SK-N-SH (cell line): Measurements from ENCODE around the gene TMEM198. TPM values are rescaled to one million over a fixed set of nuclear protein-coding genes. Genes with fewer than 3 reads are reported as not detected.

ENCODE experiments used
- CTCF ChIA-PET: fragments of 300-600, 350-600 bp; formaldehyde crosslinking; extraction: SDS; loops from one replicate; lab custom pipeline; 2021; lab: Yijun Ruan, JAX
- POLR2A ChIA-PET: fragments of 350-600 bp; sonication (Branson Sonifier 250); formaldehyde crosslinking; extraction: SDS; loops from one replicate; lab custom pipeline; 2020; ENCODE audit warnings: antibody characterized with exemption, inconsistent platforms; lab: Yijun Ruan, JAX
- DNase-seq: peaks from one replicate; pipeline ENCODE4 v3.0.0; 2012
- H2AFZ ChIP-seq: fragments of 200-600 bp; sonication (generic); 2 replicates; pipeline ENCODE4 v1.8.1; 2016; ENCODE audit warnings: antibody characterized with exemption, mild to moderate bottlenecking, low read depth
- H3F3A ChIP-seq: fragments of 200-600 bp; sonication (generic); replicated peaks from 2 replicates; pipeline ENCODE3; 2016; ENCODE audit warnings: antibody characterized with exemption, mild to moderate bottlenecking; ENCODE audit not compliant: insufficient read depth
- H3K27ac ChIP-seq, 2 experiments: fragments of 200-500 bp in 1 of 2; fragments of 200-600 bp in 1 of 2; sonication (Bioruptor generic) in 1 of 2; sonication (generic), shearing (Covaris generic) in 1 of 2; 2 replicates each; pipeline versions ENCODE4 v1.5.1 to v1.6.1; 2014 to 2016; ENCODE audit warnings: low read depth in 2 of 2, inconsistent platforms in 1 of 2, low read length in 1 of 2, mild to moderate bottlenecking in 1 of 2, mixed read lengths in 1 of 2
- H3K27me3 ChIP-seq: fragments of 200-600 bp; sonication (generic), shearing (Covaris generic); 2 replicates; pipeline ENCODE4 v1.6.1; 2016; ENCODE audit warnings: mixed run types; ENCODE audit not compliant: insufficient read depth
- H3K36me3 ChIP-seq, 2 experiments: fragments of 200-500 bp in 1 of 2; fragments of 200-600 bp in 1 of 2; sonication (Bioruptor generic) in 1 of 2; sonication (generic) in 1 of 2; replicated peaks in 1 of 2; 2 replicates each; pipeline versions ENCODE3 to v1.5.1; 2014 to 2016; ENCODE audit warnings: low read length in 1 of 2, mild to moderate bottlenecking in 1 of 2; ENCODE audit not compliant: insufficient read depth in 2 of 2, control insufficient read depth in 1 of 2
- H3K4me1 ChIP-seq, 2 experiments: fragments of 200-500 bp in 1 of 2; fragments of 200-600 bp in 1 of 2; sonication (Bioruptor generic) in 1 of 2; sonication (generic), shearing (Covaris generic) in 1 of 2; 2 replicates each; pipeline versions ENCODE4 v1.5.1 to v1.6.1; 2014 to 2016; ENCODE audit warnings: low read depth in 1 of 2, low read length in 1 of 2, mixed run types in 1 of 2; ENCODE audit not compliant: insufficient read depth in 2 of 2, control insufficient read depth in 1 of 2
- H3K4me2 ChIP-seq: fragments of 200-600 bp; sonication (generic), shearing (Covaris generic); 2 replicates; pipeline ENCODE4 v1.6.1; 2017; ENCODE audit warnings: mixed run types
- H3K4me3 ChIP-seq, 2 experiments: fragments of 200-500 bp in 1 of 2; fragments of 200-600 bp in 1 of 2; sonication (Bioruptor generic) in 1 of 2; sonication (generic), shearing (Covaris generic) in 1 of 2; 2 replicates each; pipeline versions ENCODE4 v1.5.1 to v1.8.1; 2014 to 2016; ENCODE audit warnings: low read depth in 2 of 2, inconsistent platforms in 1 of 2, low read length in 1 of 2, mild to moderate bottlenecking in 1 of 2, mixed read lengths in 1 of 2, moderate library complexity in 1 of 2
- H3K79me2 ChIP-seq: fragments of 200-600 bp; sonication (generic); 2 replicates; pipeline ENCODE4 v1.8.1; 2017; ENCODE audit warnings: mild to moderate bottlenecking; ENCODE audit not compliant: insufficient read depth
- H3K9ac ChIP-seq: fragments of 200-600 bp; sonication (generic); 2 replicates; pipeline ENCODE4 v1.6.1; 2017; ENCODE audit warnings: mixed run types
- H3K9me2 ChIP-seq: fragments of 200-600 bp; sonication (generic); 2 replicates; pipeline ENCODE4 v1.6.1; 2017; ENCODE audit warnings: mixed run types
- H3K9me3 ChIP-seq: fragments of 200-600 bp; sonication (generic); 2 replicates; pipeline ENCODE4 v1.6.1; 2017; ENCODE audit warnings: mixed run types, mild to moderate bottlenecking, moderate library complexity
- H4K20me1 ChIP-seq: fragments of 200-600 bp; sonication (generic); 2 replicates; pipeline ENCODE4 v1.6.1; 2017; ENCODE audit warnings: mild to moderate bottlenecking, mixed run types; ENCODE audit not compliant: insufficient read depth
- EP300 ChIP-seq, 2 experiments: IDR thresholded peaks; 2 replicates each; pipeline versions ENCODE4 v1.4.0 to v1.6.1; 2012; ENCODE audit warnings: borderline replicate concordance in 1 of 2, low read depth in 1 of 2, low read length in 1 of 2
- FOXJ3 ChIP-seq: sonication (generic); formaldehyde crosslinking; IDR thresholded peaks from 2 replicates; pipeline ENCODE4 v1.5.1; 2020; ENCODE audit warnings: mild to moderate bottlenecking, missing genetic modification reagents
- IRF3 ChIP-seq: fragments of 150-350 bp; IDR thresholded peaks from 2 replicates; pipeline ENCODE4 v1.6.1; 2016; ENCODE audit warnings: mild to moderate bottlenecking, low read depth, low read length
- MEF2A ChIP-seq: IDR thresholded peaks from 2 replicates; pipeline ENCODE4 v1.4.0; 2012; ENCODE audit warnings: low read depth, borderline replicate concordance
- MXI1 ChIP-seq: IDR thresholded peaks from 2 replicates; pipeline ENCODE4 v1.6.1; 2012; ENCODE audit warnings: mild to moderate bottlenecking, low read depth, low read length, improper control_type of control experiment
- NRF1 ChIP-seq: IDR thresholded peaks from 2 replicates; pipeline ENCODE4 v1.6.1; 2012; ENCODE audit warnings: low read depth, mild to moderate bottlenecking, low read length
- POLR2AphosphoS5 ChIP-seq: IDR thresholded peaks from 2 replicates; pipeline ENCODE4 v1.6.1; 2012; ENCODE audit warnings: low read depth, low read length
- SMC3 ChIP-seq: IDR thresholded peaks from 2 replicates; pipeline ENCODE4 v1.6.1; 2012; ENCODE audit warnings: low read depth, low read length, improper control_type of control experiment
- TAF1 ChIP-seq: IDR thresholded peaks from 2 replicates; pipeline ENCODE4 v1.6.1; 2012; ENCODE audit warnings: low read depth, mild to moderate bottlenecking, low read length, moderate library complexity, borderline replicate concordance
- TCF12 ChIP-seq: IDR thresholded peaks from 2 replicates; pipeline ENCODE4 v1.4.0; 2012
- TEAD4 ChIP-seq: IDR thresholded peaks from 2 replicates; pipeline ENCODE4 v1.4.0; 2012; ENCODE audit warnings: mild to moderate bottlenecking, borderline replicate concordance; ENCODE audit not compliant: insufficient read depth
- YY1 ChIP-seq: IDR thresholded peaks from 2 replicates; pipeline ENCODE4 v1.4.0; 2012; ENCODE audit warnings: low read depth, mild to moderate bottlenecking
- WGBS: methylation state at CpG from one replicate; pipeline ENCODE4 v1.1.6; 2017; ENCODE audit warnings: low lambda C conversion rate; 5-methylcytosine and 5-hydroxymethylcytosine counted together
- polyA plus RNA-seq, 3 experiments: library from polyadenylated mRNA; depleted of rRNA; stranded (reverse); fragments of >200 nt; gene quantifications; 2 replicates each; pipeline ENCODE4 v1.2.3, GENCODE V29; 2012
- TF ChIP-seq, protein P1 (sequence below): IDR thresholded peaks from 2 replicates; pipeline ENCODE4 v1.6.1; 2012; ENCODE audit warnings: mild to moderate bottlenecking, low read depth, low read length, moderate library complexity
- TF ChIP-seq, protein P2 (sequence below): IDR thresholded peaks from 2 replicates; pipeline ENCODE4 v1.4.0; 2012; ENCODE audit warnings: low read depth, borderline replicate concordance

TMEM198 gene
- polyA plus RNA-seq, 1 of the 3 experiments (the other 2 are of a cell fraction) = 4.7 TPM

DNA sequence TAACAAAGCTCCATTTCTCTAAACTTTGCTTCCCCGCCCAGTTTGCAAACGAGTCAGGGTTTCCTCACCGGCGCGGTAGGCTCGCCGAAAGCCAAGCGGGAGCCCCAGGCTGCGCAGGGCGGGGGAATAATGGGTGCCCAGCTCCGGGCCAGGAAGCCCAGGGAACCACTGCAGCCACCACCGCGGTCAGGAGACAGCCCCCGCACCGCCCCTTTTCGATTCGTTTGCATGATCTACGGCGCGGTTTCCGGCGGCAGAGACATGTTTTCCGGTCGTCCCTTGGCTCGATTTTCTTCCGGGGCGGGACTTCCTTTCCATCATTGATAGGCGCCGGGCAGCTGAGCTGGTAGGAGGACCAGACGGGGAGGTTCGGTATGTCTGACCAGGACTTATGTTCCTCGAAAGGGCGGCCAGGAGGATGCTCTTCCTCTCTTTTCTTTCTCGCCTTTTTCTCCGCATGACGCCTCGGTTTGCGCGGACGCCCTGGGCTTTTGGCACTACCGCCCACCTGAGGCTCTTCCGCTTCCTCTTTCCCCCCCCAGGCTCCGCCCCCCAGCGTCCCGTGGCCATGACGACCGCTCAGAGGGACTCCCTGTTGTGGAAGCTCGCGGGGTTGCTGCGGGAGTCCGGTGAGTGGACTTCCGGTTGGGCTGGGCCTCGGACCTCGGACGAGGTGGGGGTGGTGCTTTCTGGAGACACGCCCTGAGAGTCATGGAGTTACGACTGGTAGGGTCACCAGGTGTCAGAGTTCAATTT, 53.9 kb downstream of the TMEM198 start, which contains the start of gene STK11IP (continued):
- TF ChIP-seq TEAD4 = no peak
- TF ChIP-seq POLR2AphosphoS5 = peak; percentile 95
- TF ChIP-seq FOXJ3 (CRISPR knock-in tag) = no peak
- TF ChIP-seq NRF1 = peak; percentile 58
- no peak for TF ChIP-seq MEF2A
- TF ChIP-seq IRF3 = no peak
- 0 out of 2 replicates have a peak, but pooled peaks have one; percentile 8 for TF ChIP-seq SMC3
- no peak for TF ChIP-seq EP300 (IDR thresholded peaks at IDR 0.05; ENCODE audit: borderline replicate concordance in 1 of 2, low read depth in 1 of 2, low read length in 1 of 2)
- TF ChIP-seq, all 33 proteins: peak for 15

DNA sequence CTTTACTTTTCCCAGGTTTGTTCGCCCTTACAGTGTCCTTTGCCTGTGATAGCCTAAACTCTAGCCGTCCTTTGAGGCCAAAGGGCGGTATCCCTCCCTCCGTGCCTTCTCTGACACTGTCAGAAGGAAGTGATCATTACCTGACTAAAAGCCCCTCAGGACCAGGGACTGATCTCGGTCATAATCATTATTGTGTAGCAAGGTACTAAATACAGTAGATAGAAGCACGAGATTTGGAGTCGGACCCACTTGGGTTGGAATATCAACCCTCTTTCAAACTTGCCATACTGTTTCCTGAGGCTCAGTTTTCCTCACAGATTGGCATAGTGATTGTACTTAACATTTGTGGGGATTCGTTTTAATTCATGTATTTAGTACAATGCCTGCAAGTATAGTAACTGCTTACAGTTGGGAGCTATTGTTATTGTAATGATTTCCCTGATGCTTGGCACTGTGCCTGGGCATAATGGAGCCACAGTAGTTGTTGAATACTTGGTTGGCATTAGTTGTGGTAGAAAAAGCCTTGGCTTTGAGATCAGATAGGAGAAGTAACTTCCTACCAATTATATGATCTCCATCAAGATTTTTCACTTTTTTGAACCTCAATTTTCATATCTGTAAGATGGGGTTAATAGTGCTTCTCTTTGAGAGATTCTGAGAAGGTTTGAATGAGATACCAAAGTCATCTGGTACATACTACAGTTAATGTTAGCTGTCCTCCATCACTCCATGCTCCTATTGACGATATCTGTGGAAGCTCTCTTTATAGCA, 54.7 kb downstream of the TMEM198 start:
- H3K9me2 ChIP-seq = no peaks in the 10 kb centered on the region
- H3F3A ChIP-seq = peaks cover 8% of the 10 kb centered on the region
- no peak for DNase-seq
- CTCF ChIA-PET = interaction anchor here (0.9 to 4.9 kb wide), 7 partner anchors 16 to 145 kb away, joined by 3 to 37 read pairs (median 22); partner anchors contain the start of genes CHPF and TMEM198
- peak overlapping the region; percentile 71 to 73 for H3K4me3 ChIP-seq
- H3K79me2 ChIP-seq = peaks cover 16% of the 10 kb centered on the region; the same call in 1 of the 2 replicates
- H3K4me2 ChIP-seq = peak overlapping the region; percentile 95
- peaks cover 4 to 12% of the 10 kb centered on the region in 2 experiments for H3K36me3 ChIP-seq
- H3K9ac ChIP-seq = peak overlapping the region; percentile 75
- no peaks in the 10 kb centered on the region for H3K27me3 ChIP-seq
- H3K4me1 ChIP-seq = peaks cover 0 to 4% of the 10 kb centered on the region in 2 experiments; a peak in 2 of 4 replicates
- H4K20me1 ChIP-seq = no peaks in the 10 kb centered on the region
- TF ChIP-seq, protein P1, sequence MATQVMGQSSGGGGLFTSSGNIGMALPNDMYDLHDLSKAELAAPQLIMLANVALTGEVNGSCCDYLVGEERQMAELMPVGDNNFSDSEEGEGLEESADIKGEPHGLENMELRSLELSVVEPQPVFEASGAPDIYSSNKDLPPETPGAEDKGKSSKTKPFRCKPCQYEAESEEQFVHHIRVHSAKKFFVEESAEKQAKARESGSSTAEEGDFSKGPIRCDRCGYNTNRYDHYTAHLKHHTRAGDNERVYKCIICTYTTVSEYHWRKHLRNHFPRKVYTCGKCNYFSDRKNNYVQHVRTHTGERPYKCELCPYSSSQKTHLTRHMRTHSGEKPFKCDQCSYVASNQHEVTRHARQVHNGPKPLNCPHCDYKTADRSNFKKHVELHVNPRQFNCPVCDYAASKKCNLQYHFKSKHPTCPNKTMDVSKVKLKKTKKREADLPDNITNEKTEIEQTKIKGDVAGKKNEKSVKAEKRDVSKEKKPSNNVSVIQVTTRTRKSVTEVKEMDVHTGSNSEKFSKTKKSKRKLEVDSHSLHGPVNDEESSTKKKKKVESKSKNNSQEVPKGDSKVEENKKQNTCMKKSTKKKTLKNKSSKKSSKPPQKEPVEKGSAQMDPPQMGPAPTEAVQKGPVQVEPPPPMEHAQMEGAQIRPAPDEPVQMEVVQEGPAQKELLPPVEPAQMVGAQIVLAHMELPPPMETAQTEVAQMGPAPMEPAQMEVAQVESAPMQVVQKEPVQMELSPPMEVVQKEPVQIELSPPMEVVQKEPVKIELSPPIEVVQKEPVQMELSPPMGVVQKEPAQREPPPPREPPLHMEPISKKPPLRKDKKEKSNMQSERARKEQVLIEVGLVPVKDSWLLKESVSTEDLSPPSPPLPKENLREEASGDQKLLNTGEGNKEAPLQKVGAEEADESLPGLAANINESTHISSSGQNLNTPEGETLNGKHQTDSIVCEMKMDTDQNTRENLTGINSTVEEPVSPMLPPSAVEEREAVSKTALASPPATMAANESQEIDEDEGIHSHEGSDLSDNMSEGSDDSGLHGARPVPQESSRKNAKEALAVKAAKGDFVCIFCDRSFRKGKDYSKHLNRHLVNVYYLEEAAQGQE = no peak
- no peak for TF ChIP-seq NRF1
- TF ChIP-seq TAF1 = no peak
- no peak for TF ChIP-seq YY1
- TF ChIP-seq, protein P2, sequence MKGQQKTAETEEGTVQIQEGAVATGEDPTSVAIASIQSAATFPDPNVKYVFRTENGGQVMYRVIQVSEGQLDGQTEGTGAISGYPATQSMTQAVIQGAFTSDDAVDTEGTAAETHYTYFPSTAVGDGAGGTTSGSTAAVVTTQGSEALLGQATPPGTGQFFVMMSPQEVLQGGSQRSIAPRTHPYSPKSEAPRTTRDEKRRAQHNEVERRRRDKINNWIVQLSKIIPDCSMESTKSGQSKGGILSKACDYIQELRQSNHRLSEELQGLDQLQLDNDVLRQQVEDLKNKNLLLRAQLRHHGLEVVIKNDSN = no peak
- TF ChIP-seq TEAD4 = no peak
- no peak for TF ChIP-seq TCF12
- TF ChIP-seq MXI1 = no peak
- TF ChIP-seq, all 33 proteins: peak for 0
- H3K9me3 ChIP-seq = no peaks in the 10 kb centered on the region
- whole genome bisulfite sequencing = 14% methylated on average over 9 of the region's 9 CpGs
- peak overlapping the region; percentile 80 to 95 for H3K27ac ChIP-seq
- POLR2A ChIA-PET = interaction anchor here (0.5 to 3.9 kb wide), 12 partner anchors 20 to 101 kb away, joined by 3 to 56 read pairs (median 4); partner anchors contain the start of genes CHPF, INHA, OBSL1 and SLC4A3
- peak overlapping the region; percentile 91 for H2AFZ ChIP-seq
